ENCODE results near the gene TNFRSF19. TPM values are rescaled to one million over a fixed set of nuclear protein-coding genes. Genes with fewer than 3 reads are reported as not detected.

TNFRSF19 gene
- total and polyA plus RNA-seq, 10 of the 15 experiments (the other 5 are each of a cell fraction or from before 2014, with no cell fraction given): 16.4 to 46.2 (median 35.4) TPM

DNA sequence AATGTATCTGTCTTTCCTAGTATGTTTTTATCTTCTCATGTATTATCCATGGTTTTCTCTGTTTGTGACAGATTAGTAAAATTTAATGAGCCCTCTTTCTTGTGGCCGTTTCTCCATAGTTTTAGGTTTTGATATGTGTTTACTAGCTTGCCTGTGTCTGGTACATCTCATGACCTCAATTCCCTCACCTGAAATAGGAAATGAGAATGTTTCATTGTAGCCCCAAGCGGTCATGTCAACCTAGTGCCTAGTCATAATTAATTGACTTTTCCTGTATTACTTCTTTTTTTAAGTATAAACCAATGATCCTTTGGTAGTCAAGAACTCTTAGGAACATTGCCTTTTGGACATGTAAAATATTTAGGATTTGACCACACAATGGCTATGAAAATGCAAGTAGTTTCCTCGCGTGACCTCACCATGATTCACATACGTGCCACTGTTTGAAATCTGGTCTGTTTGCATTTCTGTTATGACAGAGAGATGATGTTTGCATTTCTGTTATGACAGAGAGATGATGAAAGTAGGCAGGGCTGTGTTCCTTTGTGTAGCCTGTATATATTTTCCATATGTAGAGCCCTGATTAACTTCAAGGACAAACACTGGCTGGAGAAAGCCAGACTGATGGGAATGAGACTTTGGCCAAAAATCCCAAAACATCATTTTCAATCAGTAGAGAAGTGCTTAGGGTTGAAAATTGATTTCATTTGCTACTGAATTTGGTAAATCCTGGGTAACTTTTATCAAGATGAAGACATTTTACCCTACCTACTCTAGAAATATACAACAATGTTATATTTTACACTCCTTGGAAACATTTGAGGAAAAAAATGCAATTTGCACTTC lies 104.8 kb downstream of the TNFRSF19 start (continued):
- TF ChIP-seq JUND (IDR thresholded peaks at IDR 0.05; ENCODE audit: low read depth, low read length) (no peak), ZNF217 (IDR thresholded peaks at IDR 0.05) (no peak), JUNB (IDR thresholded peaks at IDR 0.05) (peak; percentile 54; the same call in 1 of the 2 replicates), BCL3 (IDR thresholded peaks at IDR 0.05; ENCODE audit: borderline replicate concordance, insufficient read depth, low read depth, low read length, poor library complexity, severe bottlenecking) (no peak), CREM (IDR thresholded peaks at IDR 0.05; ENCODE audit: low read depth) (peak; percentile 70), GABPA (IDR thresholded peaks at IDR 0.05; ENCODE audit: low read depth) (no peak), BCL11A (IDR thresholded peaks at IDR 0.05; ENCODE audit: low read depth, low read length) (no peak), CTCF (IDR thresholded peaks at IDR 0.05 in 2 of 3, conservative IDR thresholded peaks at IDR 0.05 in 1 of 3; ENCODE audit: control insufficient read depth in 2 of 3, extremely low read depth in 1 of 3, insufficient read depth in 1 of 3, low read depth in 3 of 3, low read length in 3 of 3) (no peak), SREBF2 (IDR thresholded peaks at IDR 0.05; ENCODE audit: low read length) (no peak), TBL1XR1 (IDR thresholded peaks at IDR 0.05; ENCODE audit: low read depth, low read length) (no peak), CHD1 (IDR thresholded peaks at IDR 0.05; ENCODE audit: low read depth, low read length) (no peak), CBX3 (IDR thresholded peaks at IDR 0.05; ENCODE audit: borderline replicate concordance, low read depth) (no peak), RAD21 (IDR thresholded peaks at IDR 0.05; ENCODE audit: insufficient read depth, low read depth, low read length) (no peak), ZZZ3 (IDR thresholded peaks at IDR 0.05; ENCODE audit: control insufficient read depth, insufficient read length, low read depth) (no peak), SRF (IDR thresholded peaks at IDR 0.05; ENCODE audit: low read depth in 2 of 2, low read length in 2 of 2) (no peak), SPI1 (IDR thresholded peaks at IDR 0.05; ENCODE audit: borderline replicate concordance, insufficient read depth, low read depth, low read length) (0 out of 2 replicates have a peak, but pooled peaks have one; percentile 28), NFIC (IDR thresholded peaks at IDR 0.05; ENCODE audit: low read depth, low read length) (0 out of 2 replicates have a peak, but pooled peaks have one; percentile 30), PAX8 (IDR thresholded peaks at IDR 0.05) (no peak), RELA (IDR thresholded peaks at IDR 0.05; ENCODE audit: borderline replicate concordance, partially characterized antibody) (no peak), ZNF622 (IDR thresholded peaks at IDR 0.05) (no peak), RAD51 (IDR thresholded peaks at IDR 0.05) (no peak), CHD4 (IDR thresholded peaks at IDR 0.05) (no peak), TARDBP (IDR thresholded peaks at IDR 0.05; ENCODE audit: borderline replicate concordance) (no peak)
- TF ChIP-seq, protein P1, sequence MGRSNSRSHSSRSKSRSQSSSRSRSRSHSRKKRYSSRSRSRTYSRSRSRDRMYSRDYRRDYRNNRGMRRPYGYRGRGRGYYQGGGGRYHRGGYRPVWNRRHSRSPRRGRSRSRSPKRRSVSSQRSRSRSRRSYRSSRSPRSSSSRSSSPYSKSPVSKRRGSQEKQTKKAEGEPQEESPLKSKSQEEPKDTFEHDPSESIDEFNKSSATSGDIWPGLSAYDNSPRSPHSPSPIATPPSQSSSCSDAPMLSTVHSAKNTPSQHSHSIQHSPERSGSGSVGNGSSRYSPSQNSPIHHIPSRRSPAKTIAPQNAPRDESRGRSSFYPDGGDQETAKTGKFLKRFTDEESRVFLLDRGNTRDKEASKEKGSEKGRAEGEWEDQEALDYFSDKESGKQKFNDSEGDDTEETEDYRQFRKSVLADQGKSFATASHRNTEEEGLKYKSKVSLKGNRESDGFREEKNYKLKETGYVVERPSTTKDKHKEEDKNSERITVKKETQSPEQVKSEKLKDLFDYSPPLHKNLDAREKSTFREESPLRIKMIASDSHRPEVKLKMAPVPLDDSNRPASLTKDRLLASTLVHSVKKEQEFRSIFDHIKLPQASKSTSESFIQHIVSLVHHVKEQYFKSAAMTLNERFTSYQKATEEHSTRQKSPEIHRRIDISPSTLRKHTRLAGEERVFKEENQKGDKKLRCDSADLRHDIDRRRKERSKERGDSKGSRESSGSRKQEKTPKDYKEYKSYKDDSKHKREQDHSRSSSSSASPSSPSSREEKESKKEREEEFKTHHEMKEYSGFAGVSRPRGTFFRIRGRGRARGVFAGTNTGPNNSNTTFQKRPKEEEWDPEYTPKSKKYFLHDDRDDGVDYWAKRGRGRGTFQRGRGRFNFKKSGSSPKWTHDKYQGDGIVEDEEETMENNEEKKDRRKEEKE (IDR thresholded peaks at IDR 0.05): no peak
- TF ChIP-seq, protein P2, sequence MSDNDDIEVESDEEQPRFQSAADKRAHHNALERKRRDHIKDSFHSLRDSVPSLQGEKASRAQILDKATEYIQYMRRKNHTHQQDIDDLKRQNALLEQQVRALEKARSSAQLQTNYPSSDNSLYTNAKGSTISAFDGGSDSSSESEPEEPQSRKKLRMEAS (IDR thresholded peaks at IDR 0.05; ENCODE audit: low read depth, low read length): no peak

Measured in GM12878 (cell line).